Body of pancreas (tissue), 4 donors: Measurements from ENCODE around the gene CAMK2D.

Experiments
- POLR2A ChIP-seq, 3 donors: fragments of 450-650 bp; IDR thresholded peaks; one replicate each; pipeline ENCODE4 v1.6.1; 2016; ENCODE audit warnings: antibody characterized with exemption in 3 of 3, mild to moderate bottlenecking in 2 of 3
- TF ChIP-seq, protein P1 (sequence below), 7 experiments: fragments of 450-650 bp in 4 of 7; fragments of 200-600 bp in 3 of 7; sonication (generic) in 3 of 7; IDR thresholded peaks; one replicate each; pipeline ENCODE4 v1.5.1; 2016 to 2019; ENCODE audit warnings: antibody characterized with exemption in 7 of 7

DNA sequence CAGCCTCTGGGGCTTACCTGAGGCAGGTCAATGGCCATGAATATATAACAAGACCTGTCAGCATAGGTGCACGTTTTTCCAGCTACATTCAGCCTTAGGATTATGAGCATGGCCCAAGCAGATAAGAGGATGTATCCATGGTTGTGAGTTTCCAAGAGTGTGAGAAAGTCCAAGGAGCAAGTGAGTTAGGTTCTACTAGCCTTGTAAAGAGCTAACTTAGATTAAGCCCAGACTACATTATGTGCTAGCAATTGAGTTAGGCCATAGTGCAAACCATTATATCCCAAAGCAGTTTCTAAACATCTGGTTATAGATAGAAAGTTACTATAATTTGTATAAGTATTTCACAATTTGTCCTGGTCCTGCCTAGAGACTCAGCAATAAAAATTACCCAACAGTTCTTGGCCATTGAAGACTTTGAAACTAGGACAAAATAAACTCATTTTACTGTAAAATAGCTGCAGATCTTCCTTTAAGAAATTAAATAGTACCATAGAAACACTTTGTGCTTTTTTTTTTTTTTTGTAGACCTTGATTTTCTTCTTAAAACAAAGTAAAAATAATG, 312.0 kb downstream of the CAMK2D start:
- TF ChIP-seq, protein P1, sequence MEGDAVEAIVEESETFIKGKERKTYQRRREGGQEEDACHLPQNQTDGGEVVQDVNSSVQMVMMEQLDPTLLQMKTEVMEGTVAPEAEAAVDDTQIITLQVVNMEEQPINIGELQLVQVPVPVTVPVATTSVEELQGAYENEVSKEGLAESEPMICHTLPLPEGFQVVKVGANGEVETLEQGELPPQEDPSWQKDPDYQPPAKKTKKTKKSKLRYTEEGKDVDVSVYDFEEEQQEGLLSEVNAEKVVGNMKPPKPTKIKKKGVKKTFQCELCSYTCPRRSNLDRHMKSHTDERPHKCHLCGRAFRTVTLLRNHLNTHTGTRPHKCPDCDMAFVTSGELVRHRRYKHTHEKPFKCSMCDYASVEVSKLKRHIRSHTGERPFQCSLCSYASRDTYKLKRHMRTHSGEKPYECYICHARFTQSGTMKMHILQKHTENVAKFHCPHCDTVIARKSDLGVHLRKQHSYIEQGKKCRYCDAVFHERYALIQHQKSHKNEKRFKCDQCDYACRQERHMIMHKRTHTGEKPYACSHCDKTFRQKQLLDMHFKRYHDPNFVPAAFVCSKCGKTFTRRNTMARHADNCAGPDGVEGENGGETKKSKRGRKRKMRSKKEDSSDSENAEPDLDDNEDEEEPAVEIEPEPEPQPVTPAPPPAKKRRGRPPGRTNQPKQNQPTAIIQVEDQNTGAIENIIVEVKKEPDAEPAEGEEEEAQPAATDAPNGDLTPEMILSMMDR (IDR thresholded peaks at IDR 0.05), result no peak
- no peak for TF ChIP-seq POLR2A (IDR thresholded peaks at IDR 0.05)
